22Rv1 (cell line): Measurements from ENCODE around the gene HUWE1.
"Not testable (repeated sequence)": the region's sequence is repeated elsewhere in the genome, so short reads cannot be mapped to it uniquely, and the experiment has no call there.

ENCODE experiments used
- H3K27ac ChIP-seq: fragments of 450-650 bp; 2 replicates; pipeline ENCODE4 v1.5.1; 2017
- CTCF ChIP-seq: fragments of 450-650 bp; IDR thresholded peaks from 2 replicates; pipeline ENCODE4 v1.5.1; 2017; ENCODE audit warnings: mild to moderate bottlenecking
- ZFX ChIP-seq: fragments of 450-650 bp; IDR thresholded peaks from 2 replicates; pipeline ENCODE4 v1.6.1; 2017; ENCODE audit warnings: antibody characterized with exemption, borderline replicate concordance

Gene HUWE1

GRCh38 chrX:53561912-53562311, 124.6 kb downstream of the HUWE1 start:
- no peak for TF ChIP-seq ZFX
- no peak for TF ChIP-seq CTCF
- H3K27ac ChIP-seq: no peak overlapping the region

- no peak overlapping the region for H3K27ac ChIP-seq
- TF ChIP-seq CTCF (no peak), ZFX (no peak)
Observed at GRCh38 chrX:53558646-53559045, 127.9 kb downstream of the HUWE1 start.

- TF ChIP-seq CTCF (no peak), ZFX (no peak)
- H3K27ac ChIP-seq: no peak overlapping the region
Observed at GRCh38 chrX:53556868-53557267, 129.7 kb downstream of the HUWE1 start.

GRCh38 chrX:53550756-53551463, 135.6 kb downstream of the HUWE1 start:
- H3K27ac ChIP-seq: no peak overlapping the region
- TF ChIP-seq ZFX (no peak), CTCF (no peak)

GRCh38 chrX:53547668-53548067, 138.9 kb downstream of the HUWE1 start:
- no peak overlapping the region for H3K27ac ChIP-seq
- TF ChIP-seq ZFX (no peak), CTCF (no peak)

GRCh38 chrX:53544936-53545335, 141.6 kb downstream of the HUWE1 start:
- TF ChIP-seq ZFX (no peak), CTCF (no peak)

GRCh38 chrX:53538781-53539180, 147.7 kb downstream of the HUWE1 start:
- TF ChIP-seq ZFX (no peak), CTCF (no peak)
- H3K27ac ChIP-seq: no peak overlapping the region

More at GRCh38 chrX:53544936-53545335, 141.6 kb downstream of the HUWE1 start:
- no peak overlapping the region for H3K27ac ChIP-seq

- not testable (repeated sequence) for H3K27ac ChIP-seq
Observed at GRCh38 chrX:53531255-53531966, 155.1 kb downstream of the HUWE1 start.
